ENCODE measurements around the gene SLC25A21. TPM values are rescaled to one million over a fixed set of nuclear protein-coding genes. Genes with fewer than 3 reads are reported as not detected.

The SLC25A21 gene
- total RNA-seq, 1 donor from 2014 or later, result not detected

- ChIA-PET CTCF (no interaction called here), POLR2A (no interaction called here)
- Mint-ChIP-seq H3K27ac (no peak overlapping the region), H3K27me3 (peaks cover 14% of the 10 kb centered on the region), H3K36me3 (ENCODE audit: low read depth) (no peaks in the 10 kb centered on the region), H3K4me1 (no peaks in the 10 kb centered on the region), H3K4me3 (no peak overlapping the region), H3K9me3 (no peaks in the 10 kb centered on the region)
- ATAC-seq (ENCODE audit: low read depth) (no peak), DNase-seq (no peak)
- intact Hi-C loops (cut with micrococcal nuclease), result no loop called here
- no peak for TF ChIP-seq CTCF (IDR thresholded peaks at IDR 0.05)
Observed at GRCh38 chr14:36672095-36672494, 500.3 kb downstream of the SLC25A21 start.

DNA sequence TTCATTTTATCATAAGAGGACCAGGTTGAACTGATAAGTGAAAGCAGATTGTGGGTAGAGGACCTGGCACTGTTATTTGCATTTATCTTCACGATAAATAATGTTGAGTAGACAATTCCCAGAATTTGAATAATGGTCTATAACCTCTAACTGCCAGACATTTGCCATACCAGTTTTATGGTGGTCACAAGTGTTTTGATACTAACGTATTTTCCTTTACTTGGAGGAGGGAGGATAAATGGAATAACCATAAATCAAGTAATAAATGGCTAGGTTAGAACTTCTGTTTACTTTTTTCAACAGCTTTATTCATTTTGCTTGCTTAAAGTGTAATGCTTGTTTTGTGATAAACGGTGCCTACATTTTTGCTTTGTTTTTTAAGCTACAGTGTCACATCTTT lies 501.3 kb downstream of the SLC25A21 start:
- POLR2A ChIA-PET, result no interaction called here
- no peaks in the 10 kb centered on the region for H3K9me3 Mint-ChIP-seq
- no peaks in the 10 kb centered on the region for H3K4me1 Mint-ChIP-seq
- intact Hi-C loops (cut with micrococcal nuclease), result no loop called here
- H3K27ac Mint-ChIP-seq, result no peak overlapping the region
- DNase-seq (no peak), ATAC-seq (ENCODE audit: low read depth) (no peak)
- peaks cover 16% of the 10 kb centered on the region for H3K27me3 Mint-ChIP-seq
- CTCF ChIA-PET, result no interaction called here
- TF ChIP-seq CTCF (IDR thresholded peaks at IDR 0.05), result no peak
- no peak overlapping the region for H3K4me3 Mint-ChIP-seq
- H3K36me3 Mint-ChIP-seq (ENCODE audit: low read depth), result no peaks in the 10 kb centered on the region

GRCh38 chr14:36667679-36668078 lies 504.7 kb downstream of the SLC25A21 start:
- intact Hi-C loops (cut with micrococcal nuclease), result no loop called here
- ChIA-PET CTCF (no interaction called here), POLR2A (no interaction called here)
- TF ChIP-seq CTCF (IDR thresholded peaks at IDR 0.05), result no peak
- ATAC-seq (ENCODE audit: low read depth) (no peak), DNase-seq (no peak)
- Mint-ChIP-seq H3K27me3 (peaks cover 43% of the 10 kb centered on the region), H3K4me1 (peaks cover 10% of the 10 kb centered on the region), H3K36me3 (ENCODE audit: low read depth) (no peaks in the 10 kb centered on the region), H3K27ac (no peak overlapping the region), H3K9me3 (no peaks in the 10 kb centered on the region), H3K4me3 (no peak overlapping the region)

- ATAC-seq (ENCODE audit: low read depth) (no peak), DNase-seq (no peak)
- no peak overlapping the region for H3K4me3 Mint-ChIP-seq
- ChIA-PET POLR2A (no interaction called here), CTCF (no interaction called here)
- intact Hi-C loops (cut with micrococcal nuclease), result no loop called here
- H3K4me1 Mint-ChIP-seq, result peaks cover 19% of the 10 kb centered on the region
- H3K9me3 Mint-ChIP-seq, result no peaks in the 10 kb centered on the region
- no peak overlapping the region for H3K27ac Mint-ChIP-seq
- no peaks in the 10 kb centered on the region for H3K36me3 Mint-ChIP-seq (ENCODE audit: low read depth)
- H3K27me3 Mint-ChIP-seq, result peaks cover 53% of the 10 kb centered on the region
- no peak for TF ChIP-seq CTCF (IDR thresholded peaks at IDR 0.05)
Observed at GRCh38 chr14:36666416-36667206, 505.8 kb downstream of the SLC25A21 start.

GRCh38 chr14:36665887-36666415 lies 506.5 kb downstream of the SLC25A21 start:
- POLR2A ChIA-PET, result no interaction called here
- Mint-ChIP-seq H3K36me3 (ENCODE audit: low read depth) (no peaks in the 10 kb centered on the region), H3K4me3 (no peak overlapping the region), H3K9me3 (no peaks in the 10 kb centered on the region), H3K27me3 (peaks cover 59% of the 10 kb centered on the region), H3K27ac (no peak overlapping the region), H3K4me1 (peaks cover 24% of the 10 kb centered on the region)
- ATAC-seq (ENCODE audit: low read depth), result no peak
- intact Hi-C loops (cut with micrococcal nuclease), result no loop called here
- CTCF ChIA-PET, result no interaction called here
- DNase-seq, result no peak
- no peak for TF ChIP-seq CTCF (IDR thresholded peaks at IDR 0.05)

Data from activated B cell treated with CpG ODN at 0.5 μM for 24 hours (primary cell).